ENCODE data around the gene GPR61.

The GPR61 gene

GRCh38 chr1:109509176-109510134 lies 30.2 kb upstream of the GPR61 start, which contains the start of gene AMIGO1:
Gene AMIGO1 (minus strand): TSS chr1:109509727. CDS start chr1:109508912, 815 bp downstream.
- TF ChIP-seq CTCF (IDR thresholded peaks at IDR 0.05; ENCODE audit: low read depth, low read length), result no peak
- peak within 1 kb of the TSS; percentile 65 for H3K4me3 ChIP-seq (ENCODE audit: low read depth, low read length)

GRCh38 chr1:109513110-109513710 lies 26.5 kb upstream of the GPR61 start:
- no peak for TF ChIP-seq CTCF (IDR thresholded peaks at IDR 0.05; ENCODE audit: low read depth, low read length)

GRCh38 chr1:109514846-109515245 lies 24.8 kb upstream of the GPR61 start:
- H3K4me3 ChIP-seq (ENCODE audit: low read depth, low read length), result no peak overlapping the region
- TF ChIP-seq CTCF (IDR thresholded peaks at IDR 0.05; ENCODE audit: low read depth, low read length), result no peak

More at GRCh38 chr1:109513110-109513710, 26.5 kb upstream of the GPR61 start:
- no peak overlapping the region for H3K4me3 ChIP-seq (ENCODE audit: low read depth, low read length)

- no peak overlapping the region for H3K4me3 ChIP-seq (ENCODE audit: low read depth, low read length)
- no peak for TF ChIP-seq CTCF (IDR thresholded peaks at IDR 0.05; ENCODE audit: low read depth, low read length)
Measured at GRCh38 chr1:109516872-109517271, 22.8 kb upstream of the GPR61 start.

- TF ChIP-seq CTCF (IDR thresholded peaks at IDR 0.05; ENCODE audit: low read depth, low read length), result no peak
- no peak overlapping the region for H3K4me3 ChIP-seq (ENCODE audit: low read depth, low read length)
Measured at GRCh38 chr1:109517337-109517736, 22.3 kb upstream of the GPR61 start.

- H3K4me3 ChIP-seq (ENCODE audit: low read depth, low read length), result no peak overlapping the region
- TF ChIP-seq CTCF (IDR thresholded peaks at IDR 0.05; ENCODE audit: low read depth, low read length), result no peak
Measured at GRCh38 chr1:109521002-109521951, 18.4 kb upstream of the GPR61 start.
